Measurements from ENCODE around the gene TNS3.

The TNS3 gene

DNA sequence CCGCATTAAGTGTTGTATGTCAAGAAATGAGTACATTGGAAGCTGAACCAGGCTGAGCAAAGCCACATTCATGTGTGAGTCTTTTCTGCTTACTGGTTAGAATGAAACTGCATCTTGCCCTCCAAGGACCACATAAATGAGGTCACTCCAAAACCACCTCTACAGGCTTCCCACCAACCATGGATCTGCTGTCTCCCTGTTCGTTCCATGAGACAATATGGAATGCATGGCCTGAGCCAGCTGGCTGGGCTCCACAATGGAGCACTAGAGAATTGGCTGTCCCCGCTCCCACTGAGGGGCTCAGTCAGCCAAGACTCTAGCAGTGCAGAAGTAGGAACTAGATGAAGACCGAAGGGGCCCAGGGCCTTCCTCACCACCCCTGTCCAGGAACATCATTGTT is 120.8 kb downstream of the TNS3 start:
- Histone ChIP-seq H3K4me1 (ENCODE audit: insufficient read depth, low read length) (no peaks in the 10 kb centered on the region), H2AFZ (ENCODE audit: low read depth, low read length) (no peak overlapping the region), H3K9me3 (ENCODE audit: low read length) (no peaks in the 10 kb centered on the region), H3K4me3 (ENCODE audit: low read length) (no peak overlapping the region), H3K36me3 (ENCODE audit: insufficient read depth, low read length) (no peaks in the 10 kb centered on the region), H3K27me3 (ENCODE audit: insufficient read depth, low read length) (no peaks in the 10 kb centered on the region)

DNA sequence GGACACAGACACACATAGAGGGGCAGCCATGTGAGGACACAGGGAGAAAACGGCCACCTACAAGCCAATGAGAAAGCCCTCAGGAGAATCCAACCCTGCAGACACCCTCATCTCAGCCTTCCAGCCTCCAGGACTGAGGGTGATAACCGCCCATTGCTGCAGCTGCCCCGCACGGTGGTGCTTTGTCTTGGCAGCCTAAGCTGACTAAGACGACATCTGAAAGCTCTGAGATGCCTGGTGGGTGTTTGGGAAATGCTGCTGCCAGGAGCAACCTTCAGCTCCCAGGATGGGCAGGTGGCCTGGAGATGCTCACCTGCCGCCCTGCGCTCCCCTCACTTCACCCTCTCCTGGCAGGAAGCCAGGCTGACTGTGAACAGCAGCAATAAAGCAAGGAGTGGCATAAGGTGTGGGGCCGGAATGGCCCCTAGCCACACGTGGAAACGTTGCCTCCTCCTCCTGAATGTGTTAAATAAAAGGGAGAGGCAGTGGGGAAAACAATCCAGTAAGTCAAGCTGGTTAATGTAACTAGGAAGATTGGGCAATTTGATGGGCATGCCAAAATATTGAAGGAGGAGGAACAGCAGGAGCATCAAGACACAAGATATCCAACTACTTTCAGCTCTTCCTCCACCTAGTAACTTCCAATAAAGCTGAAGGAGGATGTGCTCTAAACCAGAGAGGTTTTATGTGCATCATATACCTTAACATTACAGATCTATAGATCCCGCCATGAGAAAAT is 121.5 kb downstream of the TNS3 start:
- H3K27me3 ChIP-seq (ENCODE audit: insufficient read depth, low read length), result no peaks in the 10 kb centered on the region
- no peak overlapping the region for H3K4me3 ChIP-seq (ENCODE audit: low read length)
- no peaks in the 10 kb centered on the region for H3K9me3 ChIP-seq (ENCODE audit: low read length)
- H3K36me3 ChIP-seq (ENCODE audit: insufficient read depth, low read length), result no peaks in the 10 kb centered on the region
- no peaks in the 10 kb centered on the region for H3K4me1 ChIP-seq (ENCODE audit: insufficient read depth, low read length)
- no peak overlapping the region for H2AFZ ChIP-seq (ENCODE audit: low read depth, low read length)

DNA sequence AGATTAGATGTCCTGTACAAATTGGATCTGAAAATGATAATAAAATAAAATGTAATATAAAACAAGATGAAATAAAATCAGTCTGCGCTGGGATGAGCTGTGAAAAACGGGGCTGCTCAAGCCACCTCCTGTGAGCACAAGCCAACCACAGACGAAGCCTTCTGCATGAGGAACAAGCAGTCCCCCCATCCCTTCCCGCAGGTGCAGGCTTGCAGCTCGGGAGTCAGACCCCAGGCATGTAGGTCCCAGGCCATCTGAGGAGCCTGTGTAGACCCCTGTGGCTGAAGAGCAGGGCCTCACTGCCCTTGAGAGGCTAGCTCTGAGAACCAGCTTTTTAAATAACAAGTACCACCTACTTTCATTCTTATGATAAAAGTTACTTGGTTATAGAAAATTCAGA is 123.4 kb downstream of the TNS3 start:
- no peak overlapping the region for H2AFZ ChIP-seq (ENCODE audit: low read depth, low read length)
- no peak overlapping the region for H3K4me3 ChIP-seq (ENCODE audit: low read length)
- H3K9me3 ChIP-seq (ENCODE audit: low read length), result no peaks in the 10 kb centered on the region
- H3K4me1 ChIP-seq (ENCODE audit: insufficient read depth, low read length), result no peaks in the 10 kb centered on the region
- no peaks in the 10 kb centered on the region for H3K27me3 ChIP-seq (ENCODE audit: insufficient read depth, low read length)
- H3K36me3 ChIP-seq (ENCODE audit: insufficient read depth, low read length), result no peaks in the 10 kb centered on the region

DNA sequence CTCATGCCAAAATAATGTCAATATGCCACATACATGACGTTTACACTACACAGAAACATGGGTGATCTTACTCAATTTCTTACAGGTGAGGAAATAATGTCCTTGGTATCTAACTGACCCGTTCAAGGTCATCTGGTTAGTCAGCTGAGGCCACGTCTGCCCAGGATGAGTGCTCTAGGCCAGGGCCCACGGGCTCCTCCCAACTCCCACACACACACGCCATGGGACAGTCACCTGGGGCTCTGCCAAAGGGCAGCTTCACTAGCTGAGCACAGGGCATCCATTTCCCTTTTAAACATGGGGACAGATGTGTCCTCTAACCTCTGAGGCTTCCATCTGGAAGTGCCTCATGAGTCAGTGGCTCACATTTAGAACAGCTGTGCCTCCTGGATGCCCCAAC is 123.9 kb downstream of the TNS3 start:
- Histone ChIP-seq H3K9me3 (ENCODE audit: low read length) (no peaks in the 10 kb centered on the region), H3K4me3 (ENCODE audit: low read length) (no peak overlapping the region), H3K4me1 (ENCODE audit: insufficient read depth, low read length) (no peaks in the 10 kb centered on the region), H3K36me3 (ENCODE audit: insufficient read depth, low read length) (no peaks in the 10 kb centered on the region), H3K27me3 (ENCODE audit: insufficient read depth, low read length) (no peaks in the 10 kb centered on the region), H2AFZ (ENCODE audit: low read depth, low read length) (no peak overlapping the region)

DNA sequence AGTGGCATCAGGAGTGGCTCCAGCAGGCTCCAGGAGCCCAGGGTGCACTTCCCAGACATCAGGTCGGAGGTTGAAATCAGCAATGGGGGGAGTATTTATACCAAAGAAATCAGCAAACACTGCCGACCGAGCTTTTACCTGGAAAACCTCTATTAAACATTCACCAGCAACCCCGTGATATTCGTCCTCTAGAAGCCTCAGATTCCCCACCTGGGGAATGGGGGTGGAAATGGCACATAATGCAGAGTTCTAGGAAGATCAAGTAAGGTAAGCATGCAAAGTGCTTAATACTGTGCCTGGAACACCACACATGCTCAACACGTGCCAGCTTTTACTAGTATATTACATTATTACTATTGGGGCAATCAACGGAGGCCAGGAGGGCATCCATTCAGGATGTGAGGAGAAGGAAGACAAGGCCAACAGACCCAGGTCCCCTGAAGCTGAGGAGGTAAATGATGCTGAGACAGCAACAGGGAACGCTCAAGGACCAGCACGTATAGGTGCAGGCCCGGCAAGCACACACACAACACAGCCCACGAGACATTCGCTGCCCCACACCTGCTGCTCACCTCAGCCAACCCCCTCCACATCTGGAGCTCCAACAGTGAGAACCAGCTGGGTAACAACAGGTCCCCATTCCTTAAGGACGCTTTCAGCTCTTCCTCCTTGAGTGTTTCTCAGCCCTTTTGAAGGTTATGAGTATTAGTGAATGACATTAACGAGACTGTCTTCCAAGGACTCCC is 125.5 kb downstream of the TNS3 start:
- Histone ChIP-seq H3K4me3 (ENCODE audit: low read length) (no peak overlapping the region), H3K27me3 (ENCODE audit: insufficient read depth, low read length) (no peaks in the 10 kb centered on the region), H3K4me1 (ENCODE audit: insufficient read depth, low read length) (no peaks in the 10 kb centered on the region), H3K9me3 (ENCODE audit: low read length) (no peaks in the 10 kb centered on the region), H2AFZ (ENCODE audit: low read depth, low read length) (no peak overlapping the region), H3K36me3 (ENCODE audit: insufficient read depth, low read length) (no peaks in the 10 kb centered on the region)

DNA sequence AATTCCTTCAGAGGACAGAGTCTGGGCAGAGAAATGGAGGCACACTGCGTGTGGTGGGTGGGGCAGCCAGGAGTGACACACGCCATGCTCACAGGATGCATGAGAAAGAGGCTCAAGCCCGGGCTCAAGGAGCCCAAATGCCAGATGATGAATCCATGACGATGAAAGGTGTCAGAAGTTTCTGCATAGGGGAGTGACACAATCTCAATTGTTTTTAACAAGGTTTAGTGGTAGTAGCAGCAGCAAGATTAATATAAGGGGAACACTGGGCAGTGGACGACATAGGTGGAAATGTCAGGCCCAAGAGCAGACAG is 126.1 kb downstream of the TNS3 start:
- no peaks in the 10 kb centered on the region for H3K27me3 ChIP-seq (ENCODE audit: insufficient read depth, low read length)
- H2AFZ ChIP-seq (ENCODE audit: low read depth, low read length), result no peak overlapping the region
- no peaks in the 10 kb centered on the region for H3K4me1 ChIP-seq (ENCODE audit: insufficient read depth, low read length)
- H3K9me3 ChIP-seq (ENCODE audit: low read length), result no peaks in the 10 kb centered on the region
- H3K4me3 ChIP-seq (ENCODE audit: low read length), result no peak overlapping the region
- no peaks in the 10 kb centered on the region for H3K36me3 ChIP-seq (ENCODE audit: insufficient read depth, low read length)

DNA sequence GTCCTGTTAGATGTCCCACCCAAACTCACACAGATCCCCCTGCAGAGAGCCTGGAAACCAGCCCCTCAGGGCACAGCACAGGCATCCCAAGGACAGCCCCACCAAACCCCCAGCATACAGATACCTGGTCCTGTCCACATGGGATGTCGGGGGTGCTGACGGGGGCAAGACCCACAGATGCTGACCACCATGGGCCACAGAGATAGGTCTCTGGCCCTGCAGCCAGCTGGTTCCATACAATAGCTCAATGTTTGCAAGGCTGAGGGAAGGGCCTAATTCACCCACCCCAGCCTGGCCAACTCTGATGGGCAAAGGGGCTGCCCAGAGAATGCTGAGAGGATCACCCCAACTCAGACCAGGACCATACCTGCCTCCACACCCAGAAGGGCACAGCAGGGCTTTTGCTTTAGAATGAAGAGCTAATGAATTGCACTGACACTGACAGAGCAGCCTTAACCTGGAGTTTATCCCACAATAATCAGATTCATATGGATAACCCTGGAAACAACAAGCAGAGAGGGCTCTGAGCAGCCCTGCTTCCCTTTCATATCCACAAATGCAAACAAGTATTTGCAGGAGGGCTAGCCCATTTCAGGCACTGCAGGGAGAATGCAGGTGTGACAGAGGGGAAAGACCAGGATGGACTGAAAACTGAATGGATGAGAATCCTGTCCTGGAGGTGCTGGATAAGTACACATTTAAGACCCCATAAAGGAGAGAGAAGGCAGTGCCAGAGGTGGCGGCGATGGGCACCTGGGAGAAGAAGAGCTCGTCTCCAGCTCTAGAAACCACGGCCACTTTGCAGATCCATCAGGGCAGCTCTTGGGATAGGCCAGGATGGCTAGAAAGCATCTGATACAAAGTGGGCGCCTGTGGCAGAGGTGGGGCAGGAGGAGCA is 126.7 kb downstream of the TNS3 start:
- Histone ChIP-seq H3K36me3 (ENCODE audit: insufficient read depth, low read length) (no peaks in the 10 kb centered on the region), H3K4me1 (ENCODE audit: insufficient read depth, low read length) (peaks cover 4% of the 10 kb centered on the region), H3K9me3 (ENCODE audit: low read length) (no peaks in the 10 kb centered on the region), H2AFZ (ENCODE audit: low read depth, low read length) (no peak overlapping the region), H3K4me3 (ENCODE audit: low read length) (no peak overlapping the region), H3K27me3 (ENCODE audit: insufficient read depth, low read length) (no peaks in the 10 kb centered on the region)

DNA sequence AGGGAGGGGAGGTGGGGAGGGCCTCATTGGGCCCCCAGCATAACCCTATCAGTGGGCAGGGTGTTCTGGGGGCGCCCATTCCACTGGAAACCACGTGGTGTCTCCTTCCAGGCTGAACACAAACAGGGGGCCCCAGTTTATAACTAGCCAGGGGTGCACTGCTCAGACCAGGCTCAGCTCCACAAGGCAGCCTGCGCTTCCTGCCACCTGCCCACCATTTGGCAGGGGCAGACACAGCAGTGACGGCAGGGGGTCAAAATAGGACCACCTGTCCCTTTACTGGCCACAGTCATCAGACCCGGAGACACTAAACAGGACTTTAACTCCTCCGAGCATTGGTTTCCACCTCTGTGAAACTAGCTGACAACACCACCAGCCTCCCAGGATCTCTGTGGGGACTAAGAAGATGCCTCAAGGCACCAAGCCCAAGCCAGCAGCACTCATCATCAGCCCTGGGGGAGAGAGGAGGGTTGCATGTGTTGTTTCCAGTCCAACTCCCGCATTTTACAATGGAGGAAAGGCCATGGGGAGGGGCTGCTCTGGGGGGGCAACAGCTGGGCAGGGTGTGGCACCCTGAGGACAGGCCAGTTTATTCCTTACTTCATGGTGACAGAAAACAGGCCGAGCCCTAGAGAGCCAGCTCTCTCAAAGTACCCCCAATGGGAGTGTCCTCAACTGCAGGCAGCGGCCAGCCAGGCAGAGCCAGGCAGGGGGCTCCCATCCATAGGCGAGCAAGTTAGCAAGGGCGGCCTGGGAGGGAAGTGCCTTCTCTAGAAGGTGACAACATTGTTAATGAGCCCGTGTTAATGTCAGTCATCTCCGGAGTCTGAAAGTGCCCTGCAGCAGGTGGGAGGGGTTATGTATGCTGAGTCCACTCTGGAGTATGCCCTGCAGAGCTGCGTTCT is 127.6 kb downstream of the TNS3 start:
- Histone ChIP-seq H3K27me3 (ENCODE audit: insufficient read depth, low read length) (no peaks in the 10 kb centered on the region), H3K4me1 (ENCODE audit: insufficient read depth, low read length) (peaks cover 10% of the 10 kb centered on the region), H3K4me3 (ENCODE audit: low read length) (no peak overlapping the region), H3K9me3 (ENCODE audit: low read length) (no peaks in the 10 kb centered on the region), H2AFZ (ENCODE audit: low read depth, low read length) (no peak overlapping the region), H3K36me3 (ENCODE audit: insufficient read depth, low read length) (no peaks in the 10 kb centered on the region)

DNA sequence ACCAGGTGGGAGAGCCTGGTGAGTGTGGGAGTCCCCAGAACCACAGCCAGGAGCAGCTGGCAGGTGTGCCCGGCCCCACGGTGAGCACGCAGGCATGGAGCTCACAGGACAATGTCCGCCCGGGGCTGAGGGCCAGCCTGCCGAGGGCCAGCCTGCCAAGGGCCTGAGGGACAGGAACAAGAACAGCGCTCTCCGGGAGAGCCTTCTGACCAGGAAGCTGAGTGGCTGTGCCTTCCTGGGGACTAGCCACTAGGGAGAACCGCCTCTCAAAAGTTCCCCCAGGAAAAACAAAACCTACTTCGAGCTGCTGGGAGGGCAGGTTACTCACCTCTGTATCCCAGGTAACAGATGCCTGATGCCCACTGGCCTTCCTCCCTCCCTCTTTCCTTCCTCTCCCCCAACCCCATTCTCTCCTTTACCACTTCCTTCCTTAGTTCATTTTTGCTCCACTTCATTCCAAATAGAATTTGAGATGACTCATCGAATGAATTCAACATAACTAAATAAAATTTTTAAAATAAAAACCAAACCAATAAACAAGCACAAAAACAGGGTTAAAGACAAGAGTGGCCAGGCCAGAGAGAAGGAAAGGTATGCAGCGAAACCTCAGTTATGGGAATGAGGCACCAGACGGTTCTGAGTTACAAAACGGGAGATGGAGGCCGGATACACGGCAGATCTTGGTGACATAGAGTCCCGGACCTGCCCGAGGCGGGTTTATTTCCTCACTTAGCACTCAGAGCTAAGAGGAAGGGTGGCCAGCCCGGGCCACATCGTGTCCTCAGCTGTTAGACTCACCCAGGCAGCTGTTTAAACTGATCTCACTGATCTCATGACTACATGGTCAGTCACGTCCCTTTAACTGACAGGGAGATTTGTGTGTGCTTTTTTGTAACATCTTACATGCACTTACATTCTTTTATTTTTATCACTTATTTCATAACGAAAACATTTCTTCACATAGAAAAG is 128.5 kb downstream of the TNS3 start:
- peaks cover 10% of the 10 kb centered on the region for H3K4me1 ChIP-seq (ENCODE audit: insufficient read depth, low read length)
- no peaks in the 10 kb centered on the region for H3K36me3 ChIP-seq (ENCODE audit: insufficient read depth, low read length)
- H3K9me3 ChIP-seq (ENCODE audit: low read length), result no peaks in the 10 kb centered on the region
- H3K4me3 ChIP-seq (ENCODE audit: low read length), result no peak overlapping the region
- H3K27me3 ChIP-seq (ENCODE audit: insufficient read depth, low read length), result no peaks in the 10 kb centered on the region
- no peak overlapping the region for H2AFZ ChIP-seq (ENCODE audit: low read depth, low read length)

DNA sequence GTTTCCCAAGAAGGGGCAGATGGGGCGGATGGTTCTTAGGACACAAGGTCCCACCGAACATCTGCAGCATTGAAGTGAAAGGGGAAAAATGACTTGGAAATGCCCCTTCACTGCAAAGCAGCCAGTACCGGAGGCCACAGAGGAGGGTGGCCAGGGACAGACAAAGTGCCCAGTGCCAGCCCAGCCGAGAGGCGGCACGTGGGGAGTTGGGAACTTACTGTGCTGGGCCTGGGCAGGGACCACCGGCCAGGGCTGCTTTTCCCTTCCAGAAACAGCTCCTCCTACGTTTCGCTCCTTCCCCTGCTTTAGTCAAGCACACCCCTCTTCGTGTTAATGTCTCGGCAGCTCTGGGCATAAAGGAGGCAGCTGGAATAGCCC is 129.2 kb downstream of the TNS3 start:
- H2AFZ ChIP-seq (ENCODE audit: low read depth, low read length), result no peak overlapping the region
- no peak overlapping the region for H3K4me3 ChIP-seq (ENCODE audit: low read length)
- no peaks in the 10 kb centered on the region for H3K36me3 ChIP-seq (ENCODE audit: insufficient read depth, low read length)
- H3K27me3 ChIP-seq (ENCODE audit: insufficient read depth, low read length), result no peaks in the 10 kb centered on the region
- no peaks in the 10 kb centered on the region for H3K9me3 ChIP-seq (ENCODE audit: low read length)
- H3K4me1 ChIP-seq (ENCODE audit: insufficient read depth, low read length), result peaks cover 10% of the 10 kb centered on the region

DNA sequence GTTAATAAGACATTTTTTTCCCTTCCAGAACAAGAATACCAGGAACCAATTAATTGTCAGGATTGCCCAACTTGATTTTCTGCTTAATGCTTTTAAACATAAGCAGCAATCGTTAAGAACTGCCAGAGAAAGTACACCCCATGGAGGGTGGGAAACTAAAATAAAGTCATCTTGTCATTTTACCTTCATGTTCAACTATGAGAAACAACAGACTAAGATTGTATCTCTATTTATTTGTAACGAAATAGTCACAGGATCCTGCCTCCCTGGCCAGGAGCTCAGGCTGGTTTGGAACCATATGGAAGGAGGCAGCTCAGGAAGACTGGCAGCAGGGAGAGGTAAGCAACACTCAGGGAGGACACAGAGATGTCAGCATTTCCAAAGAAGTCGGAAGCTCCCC is 129.6 kb downstream of the TNS3 start:
- H3K4me1 ChIP-seq (ENCODE audit: insufficient read depth, low read length), result peaks cover 10% of the 10 kb centered on the region
- no peak overlapping the region for H3K4me3 ChIP-seq (ENCODE audit: low read length)
- no peaks in the 10 kb centered on the region for H3K36me3 ChIP-seq (ENCODE audit: insufficient read depth, low read length)
- H3K9me3 ChIP-seq (ENCODE audit: low read length), result no peaks in the 10 kb centered on the region
- H3K27me3 ChIP-seq (ENCODE audit: insufficient read depth, low read length), result no peaks in the 10 kb centered on the region
- H2AFZ ChIP-seq (ENCODE audit: low read depth, low read length), result no peak overlapping the region

DNA sequence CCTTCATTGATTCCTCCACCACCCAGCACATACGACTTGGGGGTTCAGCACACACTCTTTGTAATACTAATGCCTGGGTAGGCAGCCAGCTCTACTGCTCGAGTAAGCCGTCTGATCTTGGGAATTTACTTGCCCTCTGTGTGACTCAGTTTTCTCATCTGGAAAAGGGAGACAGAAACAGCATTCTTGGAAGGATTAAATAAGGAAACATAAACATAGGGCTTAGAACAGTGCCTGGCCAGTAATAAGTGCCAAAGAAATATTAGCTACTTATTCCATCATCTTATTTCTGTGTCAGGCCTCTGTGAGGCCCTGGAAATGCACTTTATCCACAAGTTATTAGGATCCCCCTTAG is 130.1 kb downstream of the TNS3 start:
- peaks cover 11% of the 10 kb centered on the region for H3K4me1 ChIP-seq (ENCODE audit: insufficient read depth, low read length)
- H3K36me3 ChIP-seq (ENCODE audit: insufficient read depth, low read length), result no peaks in the 10 kb centered on the region
- H3K4me3 ChIP-seq (ENCODE audit: low read length), result no peak overlapping the region
- H3K27me3 ChIP-seq (ENCODE audit: insufficient read depth, low read length), result no peaks in the 10 kb centered on the region
- H3K9me3 ChIP-seq (ENCODE audit: low read length), result no peaks in the 10 kb centered on the region
- H2AFZ ChIP-seq (ENCODE audit: low read depth, low read length), result no peak overlapping the region
